Panc1 (cell line): ENCODE results near the gene GPR176. TPM values are rescaled to one million over a fixed set of nuclear protein-coding genes. Genes with fewer than 3 reads are reported as not detected.

Experiments used
- ATAC-seq: fragments of 200-7000 bp; cut with Tn5 transposase; 2 replicates; pipeline ENCODE4 v1.9.1; 2020; ENCODE audit warnings: mild to moderate bottlenecking, moderate library complexity
- BruUV-seq: library from RNA; stranded (reverse); fragments of 400-500 nt; replicated peaks from 2 replicates; lab custom pipeline; 2021; lab: Mats Ljungman, UMichigan
- CTCF ChIA-PET: fragments of 300-600 bp; sonication (Branson Sonifier 250); formaldehyde crosslinking; loops from one replicate; lab custom pipeline; 2022; ENCODE audit warnings: antibody characterized with exemption; lab: Charles Lee
- POLR2A ChIA-PET: fragments of 300-600 bp; sonication (Branson Sonifier 250); formaldehyde crosslinking; loops from one replicate; lab custom pipeline; 2022; ENCODE audit warnings: antibody characterized with exemption; lab: Charles Lee
- DNase-seq: peaks from one replicate; pipeline ENCODE4 v3.0.0-alpha.2; 2010; ENCODE audit warnings: low read depth, low spot score
- H3K27ac ChIP-seq: 2 replicates; pipeline ENCODE4 v1.5.1; 2011; ENCODE audit warnings: mild to moderate bottlenecking, low read length, inconsistent platforms
- H3K27me3 ChIP-seq: fragments of 200-500 bp; sonication (Bioruptor generic); 2 replicates; pipeline ENCODE4 v1.6.0; 2014; ENCODE audit warnings: low read length, inconsistent platforms; ENCODE audit not compliant: control insufficient read depth, insufficient read depth
- H3K36me3 ChIP-seq: fragments of 200-500 bp; sonication (Bioruptor generic); 2 replicates; pipeline ENCODE4 v1.5.1; 2014; ENCODE audit warnings: inconsistent platforms, mild to moderate bottlenecking, low read length, moderate library complexity; ENCODE audit not compliant: control insufficient read depth, insufficient read depth
- H3K4me1 ChIP-seq: 2 replicates; pipeline ENCODE4 v1.5.1; 2011; ENCODE audit warnings: inconsistent platforms, mild to moderate bottlenecking, low read length, moderate library complexity; ENCODE audit not compliant: control insufficient read depth, insufficient read depth
- H3K4me3 ChIP-seq, 2 experiments: 2 replicates each; pipeline ENCODE4 v1.5.1; 2011 to 2012; ENCODE audit warnings: low read depth in 2 of 2, low read length in 2 of 2, mild to moderate bottlenecking in 2 of 2, inconsistent platforms in 1 of 2, moderate library complexity in 1 of 2
- H3K9me3 ChIP-seq: fragments of 200-500 bp; sonication (Bioruptor generic); 2 replicates; pipeline ENCODE4 v1.5.1; 2014; ENCODE audit warnings: low read depth, mild to moderate bottlenecking, inconsistent platforms, low read length, moderate library complexity; ENCODE audit not compliant: control insufficient read depth, insufficient read depth
- CTCF ChIP-seq: fragments of 450-650 bp; IDR thresholded peaks from 2 replicates; pipeline ENCODE4 v1.5.1; 2017; ENCODE audit warnings: mild to moderate bottlenecking
- POLR2AphosphoS5 ChIP-seq: IDR thresholded peaks from 2 replicates; pipeline ENCODE4 v1.6.1; 2012; ENCODE audit warnings: mild to moderate bottlenecking, low read depth, low read length, moderate library complexity
- REST ChIP-seq, 2 experiments: IDR thresholded peaks; 2 replicates each; pipeline ENCODE4 v1.6.1; 2011 to 2012; ENCODE audit warnings: low read depth in 2 of 2, control low read depth in 1 of 2, low read length in 1 of 2, mild to moderate bottlenecking in 1 of 2, moderate library complexity in 1 of 2; ENCODE audit not compliant: insufficient read depth in 1 of 2
- SIN3A ChIP-seq: IDR thresholded peaks from 2 replicates; pipeline ENCODE4 v1.6.1; 2012; ENCODE audit warnings: low read depth, mild to moderate bottlenecking, low read length, moderate library complexity, borderline replicate concordance; ENCODE audit not compliant: insufficient read depth
- TCF7L2 ChIP-seq: IDR thresholded peaks from 2 replicates; pipeline ENCODE4 v1.6.1; 2011; ENCODE audit warnings: mild to moderate bottlenecking, low read depth, low read length, inconsistent platforms
- in situ Hi-C: cut with HindIII; loops from 2 replicates; pipeline ENCODE4 v1.10.0; 2016; ENCODE audit warnings: low sequenced_read_pairs, low pct_unique_long_range_greater_than_20kb
- intact Hi-C: fragments of 100-400 bp; cut with micrococcal nuclease; formaldehyde crosslinking; loops from one replicate; pipeline ENCODE4 v1.10.0; 2022; ENCODE audit not compliant: unreplicated experiment
- total RNA-seq: library from RNA; stranded (reverse); gene quantifications from one replicate; pipeline ENCODE4 v1.2.1, GENCODE V29; 2021; ENCODE audit not compliant: unreplicated experiment

GPR176 gene
- total RNA-seq, 1 experiment from 2014 or later, result 12.7 TPM

DNA sequence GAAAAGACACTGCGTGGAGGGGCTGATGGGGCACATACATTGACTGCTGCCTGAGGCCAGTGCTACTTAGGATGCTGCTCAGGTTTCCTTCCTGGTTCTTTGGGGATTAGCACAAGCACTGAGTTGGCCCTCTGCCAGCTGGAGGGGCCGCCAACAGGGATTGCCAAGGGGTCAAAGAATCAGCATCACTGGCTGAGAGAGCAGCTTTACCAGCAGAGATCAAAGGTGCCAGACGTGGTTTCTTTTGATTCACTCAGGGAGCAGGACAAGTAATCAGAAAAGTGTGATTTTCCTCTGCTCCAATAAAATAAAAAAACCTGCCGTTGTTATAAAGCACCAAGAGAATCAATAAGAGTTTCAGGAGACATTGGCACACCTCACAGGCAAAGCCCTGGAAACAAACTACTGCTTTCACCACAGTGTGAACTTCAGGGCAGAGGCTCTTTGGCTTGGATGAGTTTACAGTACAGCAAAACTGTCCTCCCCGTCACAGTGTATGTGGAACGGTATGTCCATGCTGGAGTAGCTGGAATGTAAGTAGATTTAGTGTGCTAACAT lies 91.6 kb downstream of the GPR176 start:
- ATAC-seq (no peak), DNase-seq (no peak)
- Histone ChIP-seq H3K4me1 (no peaks in the 10 kb centered on the region), H3K27ac (no peak overlapping the region), H3K36me3 (no peaks in the 10 kb centered on the region), H3K4me3 (no peak overlapping the region), H3K27me3 (no peaks in the 10 kb centered on the region), H3K9me3 (no peaks in the 10 kb centered on the region)
- intact Hi-C loops, result no loop called here
- in situ Hi-C loops, result no loop called here
- CTCF ChIA-PET, result no interaction called here
- BruUV-seq, result no TSS peak
- no peak for TF ChIP-seq POLR2AphosphoS5
- no peak for TF ChIP-seq REST (IDR thresholded peaks at IDR 0.05; ENCODE audit: insufficient read depth in 1 of 2, low read depth in 2 of 2, low read length in 1 of 2)
- no peak for TF ChIP-seq CTCF
- no peak for TF ChIP-seq SIN3A
- TF ChIP-seq TCF7L2, result no peak
- POLR2A ChIA-PET, result no interaction called here

GRCh38 chr15:39826975-39827374 lies 93.1 kb downstream of the GPR176 start:
- TF ChIP-seq TCF7L2, result no peak
- no peak for TF ChIP-seq POLR2AphosphoS5
- no peak for TF ChIP-seq CTCF
- no peak for TF ChIP-seq REST (IDR thresholded peaks at IDR 0.05; ENCODE audit: insufficient read depth in 1 of 2, low read depth in 2 of 2, low read length in 1 of 2)
- TF ChIP-seq SIN3A, result no peak
- ChIA-PET POLR2A (no interaction called here), CTCF (no interaction called here)
- DNase-seq (no peak), ATAC-seq (no peak)
- no peaks in the 10 kb centered on the region for H3K9me3 ChIP-seq
- no peaks in the 10 kb centered on the region for H3K4me1 ChIP-seq
- no peak overlapping the region for H3K4me3 ChIP-seq
- no peak overlapping the region for H3K27ac ChIP-seq
- intact Hi-C loops (no loop called here), in situ Hi-C loops (no loop called here)
- no TSS peak for BruUV-seq
- no peaks in the 10 kb centered on the region for H3K27me3 ChIP-seq
- no peaks in the 10 kb centered on the region for H3K36me3 ChIP-seq
